Measurements from ENCODE around the gene NCKAP5. TPM values are rescaled to one million over a fixed set of nuclear protein-coding genes. Genes with fewer than 3 reads are reported as not detected.
A peak's percentile ranks its signal among the peaks of the same experiment; 100 is the strongest.

NCKAP5 gene
- total RNA-seq, 6 donors from 2014 or later: 22.1 to 51.1 (median 41.4) TPM

DNA sequence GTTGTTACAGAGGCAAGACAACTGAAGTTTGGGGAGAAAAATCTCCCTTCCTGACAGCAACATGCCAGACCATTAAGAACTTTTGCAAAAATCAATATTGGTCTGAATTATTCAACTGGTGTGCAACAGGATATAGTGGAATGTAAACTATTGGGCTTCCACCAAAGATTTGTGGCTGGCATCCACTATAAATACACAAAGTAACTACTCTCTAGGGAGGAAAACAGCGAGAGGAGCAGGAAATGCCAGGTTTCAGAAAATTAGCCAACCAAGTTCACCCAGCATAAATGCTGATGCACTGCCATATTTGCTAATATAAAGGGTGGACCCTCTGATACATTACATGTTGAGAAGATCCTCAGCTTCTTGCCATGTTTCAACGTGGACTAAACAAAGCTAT is 630.6 kb downstream of the NCKAP5 start:
- DNase-seq: no peak
- H3K36me3 ChIP-seq: no peaks in the 10 kb centered on the region
- H3K9me3 ChIP-seq: no peaks in the 10 kb centered on the region
- TF ChIP-seq EP300 (IDR thresholded peaks at IDR 0.05) (no peak), POLR2AphosphoS5 (IDR thresholded peaks at IDR 0.05) (no peak), POLR2A (IDR thresholded peaks at IDR 0.05) (no peak)
- TF ChIP-seq, protein P1, sequence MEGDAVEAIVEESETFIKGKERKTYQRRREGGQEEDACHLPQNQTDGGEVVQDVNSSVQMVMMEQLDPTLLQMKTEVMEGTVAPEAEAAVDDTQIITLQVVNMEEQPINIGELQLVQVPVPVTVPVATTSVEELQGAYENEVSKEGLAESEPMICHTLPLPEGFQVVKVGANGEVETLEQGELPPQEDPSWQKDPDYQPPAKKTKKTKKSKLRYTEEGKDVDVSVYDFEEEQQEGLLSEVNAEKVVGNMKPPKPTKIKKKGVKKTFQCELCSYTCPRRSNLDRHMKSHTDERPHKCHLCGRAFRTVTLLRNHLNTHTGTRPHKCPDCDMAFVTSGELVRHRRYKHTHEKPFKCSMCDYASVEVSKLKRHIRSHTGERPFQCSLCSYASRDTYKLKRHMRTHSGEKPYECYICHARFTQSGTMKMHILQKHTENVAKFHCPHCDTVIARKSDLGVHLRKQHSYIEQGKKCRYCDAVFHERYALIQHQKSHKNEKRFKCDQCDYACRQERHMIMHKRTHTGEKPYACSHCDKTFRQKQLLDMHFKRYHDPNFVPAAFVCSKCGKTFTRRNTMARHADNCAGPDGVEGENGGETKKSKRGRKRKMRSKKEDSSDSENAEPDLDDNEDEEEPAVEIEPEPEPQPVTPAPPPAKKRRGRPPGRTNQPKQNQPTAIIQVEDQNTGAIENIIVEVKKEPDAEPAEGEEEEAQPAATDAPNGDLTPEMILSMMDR (IDR thresholded peaks at IDR 0.05): no peak
- peaks cover 0 to 3% (median 0%) of the 10 kb centered on the region in 4 donors for H3K4me1 ChIP-seq
- H3K4me3 ChIP-seq: no peak overlapping the region
- H3K27me3 ChIP-seq: no peaks in the 10 kb centered on the region
- WGBS, 2 donors: 33 to 54% methylated on average over 2 of the region's 2 CpGs
- no peak overlapping the region for H3K27ac ChIP-seq
- ATAC-seq (ENCODE audit: low FRiP score in 2 of 2): no peak

GRCh38 chr2:132936791-132937190 is 631.5 kb downstream of the NCKAP5 start:
- TF ChIP-seq, protein P1 (IDR thresholded peaks at IDR 0.05): no peak
- TF ChIP-seq POLR2AphosphoS5 (IDR thresholded peaks at IDR 0.05) (no peak), POLR2A (IDR thresholded peaks at IDR 0.05) (no peak), EP300 (IDR thresholded peaks at IDR 0.05) (no peak)
- Histone ChIP-seq H3K4me3 (no peak overlapping the region), H3K9me3 (no peaks in the 10 kb centered on the region), H3K27ac (no peak overlapping the region), H3K27me3 (no peaks in the 10 kb centered on the region), H3K4me1 (peaks cover 0 to 3% (median 0%) of the 10 kb centered on the region in 4 donors), H3K36me3 (no peaks in the 10 kb centered on the region)
- no peak for ATAC-seq (ENCODE audit: low FRiP score in 2 of 2)
- WGBS, 2 donors: 65 to 90% methylated on average over 1 of the region's 1 CpG
- DNase-seq: no peak

DNA sequence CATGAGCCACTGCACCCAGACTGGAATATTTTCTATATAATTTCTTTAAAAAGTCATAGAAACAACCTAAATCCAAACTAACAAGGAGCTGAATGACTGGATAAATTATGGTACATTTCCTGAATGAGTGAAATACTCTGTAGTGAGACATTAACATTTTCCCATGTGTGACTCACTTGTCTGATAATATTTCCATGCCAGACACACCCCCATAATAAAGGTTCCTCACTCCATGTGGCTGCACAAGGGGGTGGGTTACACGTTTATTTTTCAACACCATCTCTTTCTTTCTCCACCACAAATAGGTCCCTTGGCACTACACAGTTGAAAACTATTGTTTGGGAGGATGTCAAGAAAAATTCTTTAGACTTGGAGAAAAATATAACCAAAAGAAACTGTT is 632.0 kb downstream of the NCKAP5 start:
- WGBS, 2 donors: 63 to 70% methylated on average over 1 of the region's 1 CpG
- no peaks in the 10 kb centered on the region for H3K27me3 ChIP-seq
- no peaks in the 10 kb centered on the region for H3K36me3 ChIP-seq
- ATAC-seq (ENCODE audit: low FRiP score in 2 of 2) (no peak), DNase-seq (no peak)
- no peak for TF ChIP-seq POLR2A (IDR thresholded peaks at IDR 0.05)
- no peak for TF ChIP-seq POLR2AphosphoS5 (IDR thresholded peaks at IDR 0.05)
- TF ChIP-seq, protein P1 (IDR thresholded peaks at IDR 0.05): no peak
- TF ChIP-seq EP300 (IDR thresholded peaks at IDR 0.05): no peak
- H3K4me1 ChIP-seq: peaks cover 0 to 3% (median 0%) of the 10 kb centered on the region in 4 donors
- H3K27ac ChIP-seq: no peak overlapping the region
- H3K9me3 ChIP-seq: no peaks in the 10 kb centered on the region
- H3K4me3 ChIP-seq: no peak overlapping the region

DNA sequence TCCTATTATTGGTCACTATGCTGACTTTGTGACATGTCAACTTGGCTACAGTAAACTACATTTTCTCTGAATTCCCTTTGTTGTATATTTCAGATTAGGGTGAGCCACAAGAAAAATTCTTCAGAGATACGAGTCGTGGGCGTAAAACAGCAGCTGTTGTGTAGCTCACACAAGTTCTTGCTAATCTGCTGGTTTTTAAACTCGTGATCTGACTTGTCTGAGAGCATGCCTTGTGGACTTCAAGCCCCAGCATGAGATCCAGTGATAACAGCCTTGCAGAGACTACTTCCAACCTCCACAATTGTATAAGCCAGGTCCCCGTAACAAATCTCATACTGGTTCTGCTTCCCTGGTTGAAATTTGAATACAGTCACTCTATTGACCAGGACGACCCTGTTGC is 638.5 kb downstream of the NCKAP5 start:
- Histone ChIP-seq H3K9me3 (no peaks in the 10 kb centered on the region), H3K4me1 (no peaks in the 10 kb centered on the region), H3K4me3 (no peak overlapping the region), H3K36me3 (no peaks in the 10 kb centered on the region), H3K27ac (no peak overlapping the region), H3K27me3 (no peaks in the 10 kb centered on the region)
- 74 to 86% methylated on average over 6 of the region's 6 CpGs for WGBS, 2 donors
- DNase-seq (no peak), ATAC-seq (ENCODE audit: low FRiP score in 2 of 2) (no peak)
- no peak for TF ChIP-seq EP300 (IDR thresholded peaks at IDR 0.05)
- TF ChIP-seq, protein P1 (IDR thresholded peaks at IDR 0.05): no peak
- no peak for TF ChIP-seq POLR2AphosphoS5 (IDR thresholded peaks at IDR 0.05)
- no peak for TF ChIP-seq POLR2A (IDR thresholded peaks at IDR 0.05)

DNA sequence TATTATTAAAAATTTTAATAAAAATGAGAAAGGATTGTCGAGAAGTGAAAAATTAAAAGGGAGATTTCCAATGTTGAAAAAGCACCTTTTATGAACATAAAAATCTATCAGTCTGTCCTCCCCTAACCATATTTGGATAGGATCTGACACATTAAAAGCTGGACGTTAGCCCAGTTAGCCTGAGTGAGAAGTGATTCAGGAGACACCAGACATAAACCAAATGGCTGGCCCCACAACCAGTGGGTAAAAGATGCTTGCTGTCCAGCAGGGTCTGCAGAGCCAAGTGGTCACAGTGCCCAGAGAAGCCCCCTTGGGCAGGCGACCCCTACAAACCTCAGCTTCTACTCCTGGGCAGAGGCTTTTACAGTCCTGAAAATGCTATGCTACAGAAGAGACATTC is 644.5 kb downstream of the NCKAP5 start:
- WGBS, 2 donors: 59 to 78% methylated on average over 3 of the region's 3 CpGs
- Histone ChIP-seq H3K4me3 (no peak overlapping the region), H3K9me3 (no peaks in the 10 kb centered on the region), H3K27ac (no peak overlapping the region), H3K36me3 (no peaks in the 10 kb centered on the region), H3K27me3 (no peaks in the 10 kb centered on the region), H3K4me1 (no peaks in the 10 kb centered on the region)
- TF ChIP-seq, protein P1 (IDR thresholded peaks at IDR 0.05): no peak
- TF ChIP-seq EP300 (IDR thresholded peaks at IDR 0.05) (no peak), POLR2AphosphoS5 (IDR thresholded peaks at IDR 0.05) (no peak), POLR2A (IDR thresholded peaks at IDR 0.05) (no peak)
- ATAC-seq (ENCODE audit: low FRiP score in 2 of 2): peak in 1 of 2 donors; percentile 43
- DNase-seq: no peak

All from upper lobe of left lung (tissue), 6 donors.